Eye (tissue), 1 donor: ENCODE results near the gene PCDHA1.
A peak's percentile ranks its signal among the peaks of the same experiment; 100 is the strongest.
"Not testable (repeated sequence)": the region's sequence is repeated elsewhere in the genome, so short reads cannot be mapped to it uniquely, and the experiment has no call there.

Source experiments
- DNase-seq: peaks from one replicate; pipeline ENCODE4 v3.0.0-alpha.2; 2015

Gene PCDHA1

DNA sequence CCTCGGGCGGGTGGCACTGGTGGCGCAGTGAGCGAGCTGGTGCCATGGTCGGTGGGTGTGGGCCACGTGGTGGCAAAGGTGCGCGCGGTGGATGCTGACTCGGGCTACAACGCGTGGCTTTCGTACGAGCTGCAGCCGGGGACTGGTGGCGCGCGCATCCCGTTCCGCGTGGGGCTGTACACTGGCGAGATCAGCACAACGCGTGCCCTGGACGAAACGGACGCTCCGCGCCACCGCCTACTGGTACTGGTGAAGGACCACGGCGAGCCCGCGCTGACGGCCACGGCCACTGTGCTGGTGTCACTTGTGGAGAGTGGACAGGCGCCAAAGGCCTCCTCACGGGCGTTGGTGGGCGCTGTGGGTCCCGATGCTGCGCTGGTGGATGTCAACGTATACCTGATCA lies 22.9 kb downstream of the PCDHA1 start:
- DNase-seq = no peak

DNA sequence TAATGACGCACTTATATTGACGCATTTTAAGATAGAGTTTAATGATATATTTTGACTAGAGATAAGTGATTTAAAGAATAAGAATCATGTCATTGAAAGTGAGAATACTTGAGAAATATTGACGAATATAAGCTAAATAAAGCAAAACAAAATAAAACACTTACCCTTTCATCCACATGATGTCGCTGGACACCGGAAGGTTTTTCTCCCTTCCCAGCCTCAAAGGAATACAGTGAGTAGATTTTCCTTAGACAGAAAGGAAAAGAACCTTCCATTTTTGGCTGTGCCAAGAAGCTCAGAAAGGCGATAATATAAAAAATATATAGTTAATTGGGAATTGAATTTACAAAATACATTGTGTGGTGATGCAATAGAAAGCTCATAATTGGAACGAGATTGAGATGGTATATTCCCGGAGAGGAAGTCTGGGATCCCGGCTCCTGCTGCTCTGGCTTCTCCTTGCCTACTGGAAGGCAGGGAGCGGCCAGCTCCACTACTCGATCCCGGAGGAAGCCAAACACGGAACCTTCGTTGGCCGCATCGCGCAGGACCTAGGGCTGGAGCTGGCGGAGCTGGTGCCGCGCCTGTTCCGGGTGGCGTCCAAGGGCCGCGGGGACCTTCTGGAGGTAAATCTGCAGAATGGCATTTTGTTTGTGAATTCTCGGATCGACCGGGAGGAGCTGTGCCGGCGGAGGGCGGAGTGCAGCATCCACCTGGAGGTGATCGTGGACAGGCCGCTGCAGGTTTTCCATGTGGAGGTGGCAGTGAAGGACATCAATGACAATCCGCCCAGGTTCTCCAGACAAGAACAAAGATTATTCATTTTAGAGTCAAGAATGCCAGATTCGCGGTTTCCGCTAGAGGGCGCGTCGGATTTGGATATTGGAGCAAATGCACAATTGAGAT lies 35.7 kb downstream of the PCDHA1 start, which contains the start of gene PCDHA5:
Gene PCDHA5 (plus strand): TSS at position 239 of the 906 bp plus-strand sequence.
- peak; percentile 19 for DNase-seq

DNA sequence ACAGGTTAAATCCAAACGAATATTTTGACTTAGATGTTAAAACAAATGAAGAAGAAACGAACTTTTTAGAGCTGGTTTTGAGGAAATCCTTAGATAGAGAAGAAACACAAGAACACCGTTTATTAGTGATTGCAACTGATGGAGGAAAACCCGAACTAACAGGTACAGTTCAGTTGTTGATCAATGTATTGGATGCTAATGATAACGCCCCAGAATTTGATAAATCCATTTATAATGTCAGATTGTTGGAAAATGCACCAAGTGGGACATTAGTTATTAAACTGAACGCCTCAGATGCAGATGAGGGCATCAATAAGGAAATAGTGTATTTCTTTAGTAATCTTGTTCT lies 36.3 kb downstream of the PCDHA1 start:
- DNase-seq = no peak

DNA sequence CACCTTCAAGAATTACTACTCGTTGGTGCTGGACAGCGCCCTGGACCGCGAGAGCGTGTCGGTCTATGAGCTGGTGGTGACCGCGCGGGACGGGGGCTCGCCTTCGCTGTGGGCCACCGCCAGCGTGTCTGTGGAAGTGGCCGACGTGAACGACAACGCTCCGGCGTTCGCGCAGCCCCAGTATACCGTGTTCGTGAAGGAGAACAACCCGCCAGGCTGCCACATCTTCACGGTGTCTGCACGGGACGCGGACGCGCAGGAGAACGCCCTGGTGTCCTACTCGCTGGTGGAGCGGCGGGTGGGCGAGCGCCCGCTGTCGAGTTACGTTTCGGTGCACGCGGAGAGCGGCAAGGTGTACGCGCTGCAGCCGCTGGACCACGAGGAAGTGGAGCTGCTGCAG lies 37.0 kb downstream of the PCDHA1 start:
- not testable (repeated sequence) for DNase-seq

DNA sequence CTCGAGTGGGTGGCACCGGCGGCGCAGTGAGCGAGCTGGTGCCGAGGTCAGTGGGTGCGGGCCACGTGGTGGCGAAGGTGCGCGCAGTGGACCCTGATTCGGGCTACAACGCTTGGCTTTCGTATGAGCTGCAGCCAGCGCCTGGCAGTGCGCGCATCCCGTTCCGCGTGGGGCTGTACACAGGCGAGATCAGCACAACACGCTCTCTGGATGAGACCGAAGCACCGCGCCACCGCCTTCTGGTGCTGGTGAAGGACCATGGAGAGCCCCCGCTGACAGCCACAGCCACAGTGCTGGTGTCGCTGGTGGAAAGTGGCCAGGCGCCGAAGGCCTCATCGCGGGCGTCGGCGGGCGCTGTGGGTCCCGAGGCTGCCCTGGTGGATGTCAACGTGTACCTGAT lies 37.5 kb downstream of the PCDHA1 start:
- no peak for DNase-seq

DNA sequence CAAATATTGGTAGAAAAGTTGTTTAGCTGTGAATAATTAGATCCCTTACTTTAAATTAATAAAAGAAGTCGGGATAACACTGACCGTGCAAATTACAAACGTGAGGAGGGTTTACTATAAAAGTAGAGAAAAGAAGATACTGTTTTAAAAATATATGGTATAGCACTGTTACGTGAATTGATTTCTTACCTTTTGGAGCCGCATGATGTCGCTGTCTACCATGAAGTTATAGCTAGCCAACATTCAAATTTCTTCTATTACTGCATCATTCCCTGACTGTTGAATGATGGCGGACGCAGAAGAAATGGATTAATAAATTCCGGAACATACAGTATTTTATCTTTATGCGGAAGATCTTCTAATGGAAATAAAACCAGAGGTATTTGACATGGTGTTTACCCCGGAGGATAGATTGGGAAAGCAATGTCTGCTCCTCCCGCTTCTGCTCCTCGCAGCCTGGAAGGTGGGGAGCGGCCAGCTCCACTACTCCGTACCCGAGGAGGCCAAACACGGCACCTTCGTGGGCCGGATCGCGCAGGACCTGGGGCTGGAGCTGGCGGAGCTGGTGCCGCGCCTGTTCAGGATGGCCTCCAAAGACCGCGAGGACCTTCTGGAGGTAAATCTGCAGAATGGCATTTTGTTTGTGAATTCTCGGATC lies 41.9 kb downstream of the PCDHA1 start, which contains the start of gene PCDHA6:
Gene PCDHA6 (plus strand): TSS at position 257 of the 658 bp plus-strand sequence. CDS start 132 bp downstream, at position 389.
- peak; percentile 14 for DNase-seq

DNA sequence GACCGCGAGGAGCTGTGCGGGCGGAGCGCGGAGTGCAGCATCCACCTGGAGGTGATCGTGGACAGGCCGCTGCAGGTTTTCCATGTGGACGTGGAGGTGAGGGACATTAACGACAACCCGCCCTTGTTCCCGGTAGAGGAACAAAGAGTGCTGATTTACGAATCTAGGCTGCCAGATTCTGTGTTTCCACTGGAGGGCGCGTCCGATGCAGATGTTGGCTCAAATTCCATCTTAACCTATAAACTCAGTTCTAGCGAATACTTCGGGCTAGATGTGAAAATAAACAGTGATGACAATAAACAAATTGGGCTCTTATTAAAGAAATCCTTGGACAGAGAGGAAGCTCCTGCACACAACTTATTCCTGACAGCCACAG lies 42.4 kb downstream of the PCDHA1 start:
- DNase-seq = peak; percentile 1

DNA sequence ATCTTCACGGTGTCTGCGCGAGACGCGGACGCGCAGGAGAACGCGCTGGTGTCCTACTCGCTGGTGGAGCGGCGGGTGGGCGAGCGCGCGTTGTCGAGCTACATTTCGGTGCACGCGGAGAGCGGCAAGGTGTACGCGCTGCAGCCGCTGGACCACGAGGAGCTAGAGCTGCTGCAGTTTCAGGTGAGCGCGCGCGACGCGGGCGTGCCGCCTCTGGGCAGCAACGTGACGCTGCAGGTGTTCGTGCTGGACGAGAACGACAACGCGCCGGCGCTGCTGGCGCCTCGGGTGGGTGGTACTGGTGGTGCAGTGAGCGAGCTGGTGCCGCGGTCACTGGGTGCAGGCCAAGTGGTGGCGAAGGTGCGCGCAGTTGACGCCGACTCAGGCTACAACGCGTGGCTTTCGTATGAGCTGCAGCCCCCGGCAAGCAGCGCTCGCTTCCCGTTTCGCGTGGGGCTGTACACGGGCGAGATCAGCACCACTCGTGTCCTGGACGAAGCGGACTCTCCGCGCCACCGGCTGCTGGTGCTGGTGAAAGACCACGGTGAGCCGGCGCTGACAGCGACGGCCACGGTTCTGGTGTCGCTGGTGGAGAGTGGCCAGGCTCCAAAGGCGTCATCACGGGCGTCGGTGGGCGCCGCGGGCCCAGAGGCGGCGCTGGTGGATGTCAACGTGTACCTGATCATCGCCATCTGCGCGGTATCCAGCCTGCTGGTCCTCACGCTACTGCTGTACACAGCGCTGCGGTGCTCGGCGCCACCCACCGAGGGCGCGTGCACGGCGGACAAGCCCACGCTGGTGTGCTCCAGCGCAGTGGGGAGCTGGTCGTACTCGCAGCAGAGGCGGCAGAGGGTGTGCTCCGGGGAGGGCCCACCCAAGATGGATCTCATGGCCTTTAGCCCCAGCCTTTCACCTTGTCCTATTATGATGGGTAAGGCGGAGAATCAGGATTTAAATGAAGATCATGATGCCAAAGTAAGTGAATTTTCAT lies 43.9 kb downstream of the PCDHA1 start:
- not testable (repeated sequence) for DNase-seq

DNA sequence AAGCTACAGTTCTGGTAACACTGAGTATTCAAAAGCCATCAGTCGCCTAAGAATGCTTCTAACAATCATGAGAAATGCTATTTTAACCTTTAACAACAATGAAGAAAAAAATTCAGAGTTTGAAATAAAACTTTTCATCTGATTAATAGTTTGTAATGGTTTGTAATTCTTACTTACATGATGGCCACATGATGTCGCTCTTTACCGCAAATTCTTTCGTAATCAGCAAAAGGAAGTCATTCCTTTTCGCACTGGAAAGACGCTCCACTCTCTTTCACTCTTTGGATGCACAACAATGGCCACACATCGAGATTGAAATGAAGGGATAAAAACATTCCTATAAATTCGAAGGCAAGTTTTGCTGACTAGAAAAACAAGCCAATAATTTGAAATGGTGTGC lies 48.1 kb downstream of the PCDHA1 start, which contains the start of gene PCDHA7:
Gene PCDHA7 (plus strand): TSS at position 277 of the 400 bp plus-strand sequence. CDS start 115 bp downstream, at position 392.
- DNase-seq = peak; percentile 10

DNA sequence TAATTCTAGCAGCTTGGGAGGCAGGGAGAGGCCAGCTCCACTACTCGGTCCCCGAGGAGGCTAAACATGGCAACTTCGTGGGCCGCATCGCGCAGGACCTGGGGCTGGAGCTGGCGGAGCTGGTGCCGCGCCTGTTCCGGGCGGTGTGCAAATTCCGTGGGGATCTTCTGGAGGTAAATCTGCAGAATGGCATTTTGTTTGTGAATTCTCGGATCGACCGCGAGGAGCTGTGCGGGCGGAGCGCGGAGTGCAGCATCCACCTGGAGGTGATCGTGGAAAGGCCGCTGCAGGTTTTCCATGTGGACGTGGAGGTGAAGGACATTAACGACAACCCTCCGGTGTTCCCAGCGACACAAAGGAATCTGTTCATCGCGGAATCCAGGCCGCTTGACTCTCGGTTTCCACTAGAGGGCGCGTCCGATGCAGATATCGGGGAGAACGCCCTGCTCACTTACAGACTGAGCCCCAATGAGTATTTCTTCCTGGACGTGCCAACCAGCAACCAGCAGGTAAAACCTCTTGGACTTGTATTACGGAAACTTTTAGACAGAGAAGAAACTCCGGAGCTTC lies 48.6 kb downstream of the PCDHA1 start:
- not testable (repeated sequence) for DNase-seq

DNA sequence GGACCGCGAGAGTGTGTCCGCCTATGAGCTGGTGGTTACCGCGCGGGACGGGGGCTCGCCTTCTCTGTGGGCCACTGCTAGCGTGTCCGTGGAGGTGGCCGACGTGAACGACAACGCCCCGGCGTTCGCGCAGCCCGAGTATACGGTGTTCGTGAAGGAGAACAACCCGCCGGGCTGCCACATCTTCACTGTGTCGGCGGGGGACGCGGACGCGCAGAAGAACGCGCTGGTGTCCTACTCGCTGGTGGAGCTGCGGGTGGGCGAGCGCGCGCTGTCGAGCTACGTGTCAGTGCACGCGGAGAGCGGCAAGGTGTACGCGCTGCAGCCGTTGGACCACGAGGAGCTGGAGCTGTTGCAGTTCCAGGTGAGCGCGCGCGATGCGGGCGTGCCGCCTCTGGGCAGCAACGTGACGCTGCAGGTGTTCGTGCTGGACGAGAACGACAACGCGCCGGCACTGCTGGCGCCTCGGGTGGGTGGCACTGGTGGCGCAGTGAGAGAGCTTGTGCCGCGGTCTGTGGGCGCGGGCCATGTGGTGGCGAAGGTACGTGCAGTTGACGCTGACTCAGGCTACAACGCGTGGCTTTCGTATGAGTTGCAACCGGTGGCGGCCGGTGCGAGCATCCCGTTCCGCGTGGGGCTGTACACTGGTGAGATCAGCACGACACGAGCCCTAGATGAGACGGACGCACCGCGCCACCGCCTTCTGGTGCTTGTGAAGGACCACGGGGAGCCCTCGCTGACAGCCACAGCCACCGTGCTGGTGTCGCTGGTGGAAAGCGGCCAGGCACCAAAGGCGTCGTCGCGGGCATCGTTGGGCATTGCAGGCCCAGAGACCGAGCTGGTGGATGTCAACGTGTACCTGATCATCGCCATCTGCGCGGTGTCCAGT lies 49.9 kb downstream of the PCDHA1 start:
- no peak for DNase-seq

DNA sequence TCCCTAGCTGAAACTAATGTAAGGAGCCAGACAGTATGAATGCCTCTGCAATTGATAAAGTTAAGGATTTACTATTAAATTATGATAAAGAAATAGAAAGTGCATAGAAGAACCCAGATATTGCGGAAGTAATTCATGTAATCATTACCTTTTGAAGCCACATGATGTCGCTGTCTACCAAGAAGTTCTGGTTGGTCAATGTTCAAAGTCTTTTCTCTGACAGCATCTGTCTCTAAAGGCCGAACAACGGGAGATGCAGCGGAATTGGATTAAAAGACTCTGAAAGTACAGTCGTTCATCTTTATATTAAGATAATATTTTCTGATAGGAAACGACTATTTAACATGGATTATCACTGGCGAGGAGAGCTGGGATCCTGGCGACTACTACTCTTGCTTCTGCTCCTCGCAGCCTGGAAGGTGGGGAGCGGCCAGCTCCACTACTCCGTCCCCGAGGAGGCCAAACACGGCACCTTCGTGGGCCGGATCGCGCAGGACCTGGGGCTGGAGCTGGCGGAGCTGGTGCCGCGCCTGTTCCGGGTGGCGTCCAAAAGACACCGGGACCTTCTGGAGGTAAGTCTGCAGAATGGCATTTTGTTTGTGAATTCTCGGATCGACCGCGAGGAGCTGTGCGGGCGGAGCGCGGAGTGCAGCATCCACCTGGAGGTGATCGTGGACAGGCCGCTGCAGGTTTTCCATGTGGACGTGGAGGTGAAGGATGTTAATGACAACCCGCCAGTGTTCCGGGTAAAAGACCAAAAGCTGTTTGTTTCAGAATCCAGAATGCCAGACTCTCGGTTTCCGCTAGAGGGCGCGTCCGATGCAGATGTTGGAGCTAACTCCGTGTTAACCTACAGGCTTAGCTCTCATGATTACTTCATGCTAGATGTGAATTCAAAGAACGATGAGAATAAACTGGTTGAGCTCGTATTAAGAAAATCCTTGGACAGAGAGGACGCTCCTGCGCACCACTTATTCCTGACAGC lies 55.3 kb downstream of the PCDHA1 start, which contains the start of gene PCDHA8:
Gene PCDHA8 (plus strand): TSS at position 210 of the 985 bp plus-strand sequence. CDS start 135 bp downstream, at position 345.
- DNase-seq = peak; percentile 2

DNA sequence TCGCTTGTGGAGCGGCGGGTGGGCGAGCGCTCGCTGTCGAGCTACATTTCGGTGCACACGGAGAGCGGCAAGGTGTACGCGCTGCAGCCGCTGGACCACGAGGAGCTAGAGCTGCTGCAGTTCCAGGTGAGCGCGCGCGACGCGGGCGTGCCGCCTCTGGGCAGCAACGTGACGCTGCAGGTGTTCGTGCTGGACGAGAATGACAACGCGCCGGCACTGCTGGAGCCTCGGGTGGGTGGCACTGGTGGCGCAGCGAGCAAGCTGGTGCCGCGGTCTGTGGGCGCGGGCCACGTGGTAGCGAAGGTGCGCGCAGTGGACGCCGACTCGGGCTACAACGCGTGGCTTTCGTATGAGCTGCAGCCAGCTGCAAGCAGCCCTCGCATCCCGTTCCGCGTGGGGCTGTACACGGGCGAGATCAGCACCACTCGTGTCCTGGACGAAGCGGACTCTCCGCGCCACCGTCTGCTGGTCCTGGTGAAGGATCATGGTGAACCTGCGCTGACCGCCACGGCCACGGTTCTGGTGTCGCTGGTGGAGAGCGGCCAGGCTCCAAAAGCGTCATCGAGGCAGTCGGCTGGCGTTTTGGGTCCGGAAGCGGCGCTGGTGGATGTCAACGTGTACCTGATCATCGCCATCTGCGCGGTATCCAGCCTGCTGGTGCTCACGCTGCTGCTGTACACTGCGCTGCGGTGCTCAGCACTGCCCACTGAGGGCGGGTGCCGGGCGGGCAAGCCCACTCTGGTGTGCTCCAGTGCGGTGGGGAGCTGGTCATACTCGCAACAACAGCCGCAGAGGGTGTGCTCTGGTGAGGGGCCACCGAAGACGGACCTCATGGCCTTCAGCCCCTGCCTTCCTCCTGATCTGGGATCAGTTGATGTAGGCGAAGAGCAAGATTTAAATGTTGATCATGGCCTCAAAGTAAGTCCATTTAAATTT lies 57.1 kb downstream of the PCDHA1 start:
- no peak for DNase-seq

DNA sequence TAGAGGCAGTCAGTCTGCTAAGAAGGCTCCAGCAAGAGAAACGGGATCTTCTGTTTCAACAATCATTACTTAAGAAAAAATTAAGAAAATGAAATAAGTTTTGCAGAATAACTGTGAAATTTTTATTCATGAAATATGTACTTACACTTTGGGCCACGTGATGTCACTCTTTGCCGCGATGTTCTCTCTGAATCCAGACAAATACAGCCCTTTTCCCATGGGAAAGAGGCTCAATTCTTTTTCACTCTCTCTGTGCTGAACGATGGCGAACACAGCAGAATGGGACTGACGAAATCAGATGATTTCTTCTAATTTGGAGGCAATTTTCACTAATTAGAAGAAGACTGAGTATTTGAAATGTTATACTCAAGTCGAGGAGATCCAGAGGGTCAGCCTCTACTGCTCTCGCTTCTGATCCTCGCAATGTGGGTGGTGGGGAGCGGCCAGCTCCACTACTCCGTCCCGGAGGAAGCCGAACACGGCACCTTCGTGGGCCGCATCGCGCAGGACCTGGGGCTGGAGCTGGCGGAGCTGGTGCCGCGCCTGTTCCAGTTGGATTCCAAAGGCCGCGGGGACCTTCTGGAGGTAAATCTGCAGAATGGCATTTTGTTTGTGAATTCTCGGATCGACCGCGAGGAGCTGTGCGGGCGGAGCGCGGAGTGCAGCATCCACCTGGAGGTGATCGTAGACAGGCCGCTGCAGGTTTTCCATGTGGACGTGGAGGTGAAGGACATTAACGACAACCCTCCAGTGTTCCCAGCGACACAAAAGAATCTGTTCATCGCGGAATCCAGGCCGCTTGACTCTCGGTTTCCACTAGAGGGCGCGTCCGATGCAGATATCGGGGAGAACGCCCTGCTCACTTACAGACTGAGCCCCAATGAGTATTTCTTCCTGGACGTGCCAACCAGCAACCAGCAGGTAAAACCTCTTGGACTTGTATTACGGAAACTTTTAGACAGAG lies 62.5 kb downstream of the PCDHA1 start, which contains the start of gene PCDHA9:
Gene PCDHA9 (plus strand): TSS at position 244 of the 964 bp plus-strand sequence. CDS start 114 bp downstream, at position 358.
- DNase-seq = peak; percentile 4

DNA sequence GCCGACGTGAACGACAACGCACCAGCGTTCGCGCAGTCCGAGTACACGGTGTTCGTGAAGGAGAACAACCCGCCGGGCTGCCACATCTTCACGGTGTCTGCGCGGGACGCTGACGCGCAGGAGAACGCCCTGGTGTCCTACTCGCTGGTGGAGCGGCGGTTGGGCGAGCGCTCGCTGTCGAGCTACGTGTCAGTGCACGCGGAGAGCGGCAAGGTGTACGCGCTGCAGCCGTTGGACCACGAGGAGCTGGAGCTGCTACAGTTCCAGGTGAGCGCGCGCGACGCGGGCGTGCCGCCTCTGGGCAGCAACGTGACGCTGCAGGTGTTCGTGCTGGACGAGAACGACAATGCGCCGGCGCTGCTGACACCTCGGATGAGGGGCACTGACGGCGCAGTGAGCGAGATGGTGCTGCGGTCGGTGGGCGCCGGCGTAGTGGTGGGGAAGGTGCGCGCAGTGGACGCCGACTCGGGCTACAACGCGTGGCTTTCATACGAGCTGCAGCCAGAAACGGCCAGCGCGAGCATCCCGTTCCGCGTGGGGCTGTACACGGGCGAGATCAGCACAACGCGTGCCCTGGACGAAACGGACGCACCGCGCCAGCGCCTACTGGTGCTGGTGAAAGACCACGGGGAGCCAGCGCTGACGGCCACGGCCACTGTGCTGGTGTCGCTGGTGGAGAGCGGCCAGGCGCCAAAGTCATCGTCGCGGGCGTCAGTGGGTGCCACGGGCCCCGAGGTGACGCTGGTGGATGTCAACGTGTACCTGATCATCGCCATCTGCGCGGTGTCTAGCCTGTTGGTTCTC lies 64.1 kb downstream of the PCDHA1 start:
- DNase-seq = not testable (repeated sequence)
